GM19025 (cell line): ENCODE results near the gene BUD31.
"Not testable (repeated sequence)": the region's sequence is repeated elsewhere in the genome, so short reads cannot be mapped to it uniquely, and the experiment has no call there.

Experiments
- ATAC-seq: cut with Tn5 transposase; IDR thresholded peaks from one replicate; pipeline ENCODE4 v1.9.1; 2021; ENCODE audit warnings: mild to moderate bottlenecking, low read depth, moderate library complexity; ENCODE audit not compliant: unreplicated experiment

Gene BUD31

GRCh38 chr7:99408379-99409191, at the start of gene BUD31, which contains the start of gene PDAP1:
BUD31 (plus strand) TSS chr7:99408969; CDS start chr7:99411093, 2,124 bp downstream.
PDAP1 (minus strand) TSS chr7:99408597; CDS start chr7:99408548, 49 bp downstream.
- peak; percentile 69 for ATAC-seq

DNA sequence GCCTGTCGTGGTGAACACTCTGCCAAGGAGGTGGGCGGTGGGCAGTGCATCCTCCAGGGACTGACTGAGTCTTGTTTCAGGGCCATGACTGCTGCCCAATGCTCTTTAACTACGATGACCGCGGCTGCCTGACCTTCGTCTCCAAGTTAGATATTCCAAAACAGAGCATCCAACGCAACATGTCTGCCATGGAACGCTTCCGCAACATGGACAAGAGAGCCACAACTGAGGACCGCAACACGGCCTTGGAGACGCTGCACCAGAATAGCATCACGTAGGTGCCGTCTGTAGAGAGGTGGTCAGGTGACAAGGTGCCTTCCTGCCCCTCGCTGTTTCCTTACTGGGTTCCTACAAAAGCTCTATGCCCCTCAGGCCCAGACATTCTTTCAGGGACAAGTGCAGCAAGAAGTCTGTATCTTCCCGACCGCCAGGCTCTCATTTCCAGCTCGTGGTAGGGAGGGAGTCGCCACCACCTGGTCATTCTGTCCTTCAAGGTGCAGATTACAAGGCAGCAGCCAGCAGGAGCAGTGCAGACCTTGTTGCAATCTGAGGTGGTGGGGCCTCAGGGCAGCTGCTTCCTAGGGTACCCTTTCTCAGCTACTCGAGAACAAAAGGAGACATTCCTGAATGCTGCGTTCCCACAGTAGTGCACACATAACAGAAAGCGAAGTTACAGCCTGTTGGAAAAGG, 49.2 kb upstream of the BUD31 start:
- no peak for ATAC-seq

- no peak for ATAC-seq
These were observed 46.0 kb upstream of the BUD31 start for GRCh38 chr7:99362801-99363200.

GRCh38 chr7:99363286-99363685, 45.5 kb upstream of the BUD31 start:
- no peak for ATAC-seq

GRCh38 chr7:99365318-99366141, 43.2 kb upstream of the BUD31 start:
- no peak for ATAC-seq

DNA sequence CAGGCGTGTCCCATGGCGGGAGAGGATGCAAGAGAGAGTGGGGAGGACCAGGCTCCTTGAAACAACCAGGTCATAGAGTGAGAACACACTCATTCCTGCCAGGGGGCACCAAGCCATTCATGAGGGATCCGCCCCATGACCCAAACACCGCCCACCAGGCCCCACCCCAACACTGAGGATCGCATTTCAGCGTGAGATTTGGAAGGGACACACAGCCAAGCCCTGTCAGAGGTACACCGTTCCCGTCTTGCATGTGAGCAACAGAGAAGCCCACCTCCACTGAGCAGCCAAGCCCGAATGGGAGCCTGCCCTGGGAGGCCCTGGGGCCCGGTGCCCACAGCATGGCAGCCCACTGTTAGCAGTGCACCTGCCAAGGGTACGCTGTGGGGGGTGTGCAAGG, 42.1 kb upstream of the BUD31 start:
- ATAC-seq = no peak

- no peak for ATAC-seq
These were observed 39.9 kb upstream of the BUD31 start for GRCh38 chr7:99368750-99369389.

DNA sequence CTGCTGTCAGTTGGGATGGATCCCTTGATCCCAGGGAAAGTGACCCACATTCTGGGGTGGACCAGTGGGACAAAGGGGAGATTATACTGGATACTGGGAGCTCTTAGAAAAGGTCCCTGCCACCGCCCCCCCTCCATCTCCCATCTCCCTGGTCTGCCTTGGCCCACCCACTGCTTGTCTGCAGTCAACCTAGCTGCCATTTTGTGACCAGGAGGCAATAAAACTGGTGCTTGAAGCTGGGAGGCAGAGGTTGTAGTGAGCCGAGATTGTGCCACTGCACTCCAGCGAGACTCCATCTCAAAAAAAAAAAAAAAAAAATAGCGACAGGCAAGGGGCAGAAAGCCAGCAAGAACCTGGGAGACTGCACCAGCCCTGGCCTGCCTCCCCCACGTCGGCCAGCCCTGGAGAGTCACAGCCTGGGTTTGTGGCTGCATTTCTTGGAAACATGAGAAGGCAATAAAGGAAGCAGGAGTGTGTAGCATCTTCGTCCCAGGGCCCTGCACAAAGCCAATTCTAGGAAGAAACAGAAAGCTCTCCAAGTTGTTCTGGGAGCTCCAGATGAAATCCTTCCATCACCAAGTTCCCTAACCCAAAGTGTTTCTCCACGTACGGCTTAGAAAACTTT, 38.9 kb upstream of the BUD31 start:
- no peak for ATAC-seq

DNA sequence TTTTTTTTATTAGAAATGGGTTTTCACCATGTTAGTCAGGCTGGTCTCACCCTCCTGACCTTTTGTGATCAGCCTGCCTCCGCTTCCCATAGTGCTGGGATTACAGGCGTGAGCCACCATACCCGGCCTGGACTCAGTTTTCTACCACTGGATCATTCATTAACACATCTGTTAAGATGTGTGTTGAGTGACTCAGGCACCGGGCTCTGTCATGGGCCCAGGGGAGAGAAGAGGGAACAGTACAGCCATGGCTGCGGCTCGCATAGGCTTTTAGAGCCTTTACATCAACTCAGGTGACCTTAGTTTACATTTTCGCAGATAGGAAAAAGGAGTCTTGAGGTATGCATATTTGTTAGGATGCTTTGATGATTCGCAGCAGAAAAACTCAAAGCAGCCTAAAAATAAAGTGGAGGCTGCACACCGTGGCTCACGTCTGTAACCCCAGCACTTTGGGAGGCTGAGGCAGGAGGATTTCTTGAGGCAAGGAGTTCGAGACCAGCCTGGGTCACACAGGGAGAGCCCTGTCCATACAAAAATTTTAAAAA, 37.3 kb upstream of the BUD31 start:
- no peak for ATAC-seq

DNA sequence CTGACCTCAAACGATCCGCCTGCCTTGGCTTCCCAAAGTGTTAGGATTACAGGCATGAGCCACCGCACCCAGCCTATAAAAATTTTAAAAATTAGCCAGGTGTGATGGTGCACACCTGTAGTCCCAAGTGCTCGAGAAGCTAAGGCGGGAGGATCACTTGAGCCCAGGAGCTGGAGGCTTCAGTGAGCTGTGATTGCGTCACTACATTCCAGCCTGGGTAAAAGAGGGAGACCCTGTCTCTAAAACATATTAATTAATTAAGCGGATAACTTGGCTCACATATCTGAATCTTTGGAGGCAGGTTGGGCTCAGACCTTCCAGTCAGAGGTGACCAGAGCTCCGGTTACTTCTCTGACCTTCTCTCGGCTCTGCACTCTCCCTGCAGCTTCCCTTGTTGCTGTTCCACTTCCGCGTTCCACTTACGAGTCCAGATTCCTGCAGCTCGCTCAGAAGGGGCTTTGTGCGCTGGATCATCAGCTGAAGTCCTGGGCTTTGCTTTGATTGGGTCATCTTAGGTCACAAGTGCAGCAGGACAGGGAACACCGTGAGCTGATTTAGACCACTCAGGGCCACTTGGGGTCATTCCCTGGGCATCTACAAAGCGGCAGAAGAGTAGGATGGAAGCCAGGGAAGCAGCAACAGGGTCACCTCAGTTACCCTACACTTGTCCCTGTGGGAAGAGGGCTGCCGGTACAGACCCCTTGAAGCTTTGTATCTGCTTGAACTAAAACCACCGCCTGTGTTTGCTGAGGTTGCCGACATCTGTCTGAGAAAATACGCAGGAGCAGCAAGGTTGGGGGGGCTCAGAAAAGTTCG, 36.3 kb upstream of the BUD31 start:
- ATAC-seq = no peak

DNA sequence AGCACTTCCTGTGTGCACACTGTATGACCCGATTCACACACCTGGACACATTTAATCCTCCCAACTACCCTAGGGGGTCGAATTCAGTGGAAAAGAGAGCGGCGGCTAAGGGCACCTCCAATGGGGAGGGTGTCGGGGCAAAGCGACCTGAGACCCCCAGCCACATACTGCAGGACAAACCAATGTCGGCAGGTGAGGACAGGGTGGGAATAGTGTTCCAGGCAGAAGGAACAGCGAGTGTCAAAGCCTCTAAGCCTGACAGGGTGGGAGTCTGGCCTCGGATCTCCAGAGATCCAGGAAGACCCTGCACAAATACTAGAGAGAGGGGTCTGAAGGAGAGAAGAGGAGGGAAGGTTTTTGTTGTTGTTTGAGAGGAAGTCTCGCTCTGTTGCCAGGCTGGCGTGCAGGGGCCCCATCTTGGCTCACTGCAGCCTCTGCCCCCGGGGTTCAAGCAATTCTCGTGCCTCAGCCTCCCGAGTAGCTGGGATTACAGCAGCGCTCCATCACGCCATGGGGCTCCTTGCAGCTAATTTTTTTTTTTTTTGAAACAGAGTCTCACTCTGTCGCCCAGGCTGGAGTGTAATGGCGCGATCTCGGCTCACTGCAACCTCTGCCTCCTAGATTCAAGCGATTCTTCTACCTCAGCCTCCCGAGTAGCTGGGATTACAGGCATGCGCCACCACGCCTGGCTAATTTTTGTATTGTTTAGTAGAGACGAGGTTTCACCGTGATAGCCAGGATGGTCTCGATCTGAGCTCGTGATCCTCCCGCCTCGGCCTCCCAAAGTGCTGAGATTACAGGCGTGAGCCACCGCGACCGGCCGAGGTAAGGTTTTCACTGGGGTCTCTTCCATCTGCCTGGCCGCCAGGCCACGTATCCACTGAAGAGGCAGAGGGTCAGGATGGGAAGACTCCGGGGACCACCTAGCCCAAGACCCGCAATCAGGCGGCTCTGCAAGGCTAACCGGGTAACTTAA, 35.4 kb upstream of the BUD31 start:
- ATAC-seq = no peak

- ATAC-seq = peak; percentile 51
These were observed 34.4 kb upstream of the BUD31 start, which contains the start of gene ARPC1B for GRCh38 chr7:99374111-99375064. ARPC1B (plus strand) TSS chr7:99374730; CDS start chr7:99385715, 10,985 bp downstream.

DNA sequence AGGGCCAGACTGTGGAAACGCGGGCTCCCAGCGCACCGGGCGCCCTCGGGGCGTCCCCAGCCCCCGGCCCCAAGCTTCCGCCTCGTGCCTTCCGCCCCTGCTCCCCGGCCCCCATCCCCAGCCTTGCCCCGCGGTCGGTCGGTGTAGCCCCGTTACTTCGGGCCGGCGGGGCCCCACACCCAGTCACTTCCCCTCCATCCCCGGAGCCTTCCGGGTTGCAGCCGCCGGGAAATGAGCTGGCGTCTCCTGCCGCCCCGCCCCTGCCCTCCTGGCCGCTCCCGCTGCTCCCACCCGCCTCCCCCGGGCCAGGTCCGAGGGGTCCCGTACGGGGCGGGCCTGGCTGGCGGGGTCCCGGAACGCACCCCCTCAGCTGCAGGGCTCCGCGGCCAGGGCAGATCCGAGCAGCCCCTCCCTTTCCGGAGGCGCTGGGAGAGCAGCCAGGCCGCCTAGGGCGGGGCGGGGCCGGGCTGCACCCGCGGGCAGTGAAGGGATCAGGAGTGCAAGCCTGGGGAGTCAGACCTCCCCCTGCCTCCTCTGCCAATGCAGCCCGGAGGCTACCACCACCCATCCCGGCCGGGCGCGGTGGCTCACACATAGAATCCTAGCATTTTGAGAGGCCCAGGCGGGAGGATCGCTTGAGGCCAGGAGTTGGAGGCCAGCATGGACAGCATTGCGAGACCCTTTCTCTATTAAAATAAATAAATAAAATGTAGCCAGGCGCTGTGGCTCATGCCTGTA, 33.5 kb upstream of the BUD31 start:
- ATAC-seq = peak; percentile 46

DNA sequence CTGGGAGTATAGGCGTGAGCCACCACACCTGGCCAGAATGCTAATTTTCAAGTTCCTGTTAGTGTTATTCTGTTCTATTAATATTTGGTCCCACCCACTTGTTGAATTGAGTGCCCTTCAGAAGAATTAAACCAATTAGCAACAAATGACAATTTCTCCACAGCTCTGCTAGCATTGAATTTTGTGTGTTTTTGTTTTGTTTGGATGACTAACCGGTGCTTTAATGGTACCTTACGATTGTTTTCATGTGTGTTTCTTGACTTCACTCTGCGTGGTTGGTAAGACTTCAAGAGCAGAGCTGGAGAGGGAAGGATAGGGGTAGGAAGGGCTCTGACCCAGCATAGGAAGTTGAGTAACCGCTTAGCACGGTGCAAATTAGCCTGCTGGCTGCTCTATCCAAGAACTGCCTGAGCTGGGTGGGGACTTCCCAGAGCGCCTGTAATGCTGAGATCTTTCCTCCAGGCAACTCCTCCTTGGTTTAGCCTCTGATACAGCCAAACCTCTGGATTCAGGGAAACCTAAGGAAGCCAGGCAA, 29.7 kb upstream of the BUD31 start:
- ATAC-seq = no peak

GRCh38 chr7:99379693-99380031, 29.1 kb upstream of the BUD31 start:
- not testable (repeated sequence) for ATAC-seq
